Body of pancreas (tissue), 4 donors: ENCODE data around the gene KNCN. TPM values are rescaled to one million over a fixed set of nuclear protein-coding genes. Genes with fewer than 3 reads are reported as not detected.

Experiments
- ATAC-seq: fragments of 150-250 bp; one replicate; pipeline ENCODE4 v1.9.1; 2016
- DNase-seq, 4 donors: peaks; one replicate each; pipeline ENCODE4 v3.0.0-alpha.2; 2019
- H3K27ac ChIP-seq, 4 donors: fragments of 200-600 bp; sonication (generic); 1 replicate in 3 of 4; 2 replicates in 1 of 4; pipeline versions ENCODE4 v1.5.1 to v1.6.1; 2016 to 2019; ENCODE audit warnings: mild to moderate bottlenecking in 1 of 4, mixed read lengths in 1 of 4, moderate library complexity in 1 of 4
- H3K27me3 ChIP-seq, 2 donors: fragments of 200-600 bp; sonication (generic); one replicate each; pipeline ENCODE4 v1.6.0; 2016; ENCODE audit warnings: mild to moderate bottlenecking in 1 of 2
- H3K36me3 ChIP-seq, 2 donors: fragments of 200-600 bp; sonication (generic); replicated peaks in 1 of 2; 2 replicates each; pipeline ENCODE4 v1.5.1; 2016; ENCODE audit warnings: low read depth in 2 of 2; ENCODE audit not compliant: insufficient read depth in 1 of 2
- H3K4me1 ChIP-seq: fragments of 200-600 bp; sonication (generic); one replicate; pipeline ENCODE4 v1.6.0; 2016
- H3K4me3 ChIP-seq, 2 donors: fragments of 200-600 bp; sonication (generic); 1 replicate in 1 of 2; 2 replicates in 1 of 2; pipeline ENCODE4 v1.5.1; 2016 to 2019
- H3K9me3 ChIP-seq, 3 donors: fragments of 200-600 bp; sonication (generic); 1 replicate in 2 of 3; 2 replicates in 1 of 3; pipeline ENCODE4 v1.5.1; 2016
- CTCF ChIP-seq, 7 experiments: fragments of 450-650 bp in 4 of 7; fragments of 200-600 bp in 3 of 7; sonication (generic) in 3 of 7; IDR thresholded peaks; one replicate each; pipeline ENCODE4 v1.5.1; 2016 to 2019; ENCODE audit warnings: antibody characterized with exemption in 7 of 7
- POLR2A ChIP-seq, 3 donors: fragments of 450-650 bp; IDR thresholded peaks; one replicate each; pipeline ENCODE4 v1.6.1; 2016; ENCODE audit warnings: antibody characterized with exemption in 3 of 3, mild to moderate bottlenecking in 2 of 3
- WGBS, 2 donors: methylation state at CpG; one replicate each; pipeline ENCODE4 v1.1.5; 2017; 5-methylcytosine and 5-hydroxymethylcytosine counted together
- intact Hi-C: fragments of 100-400 bp; cut with DNase I; formaldehyde crosslinking; loops from one replicate; pipeline ENCODE4 v1.15.1; 2023
- total RNA-seq, 2 donors: library from RNA; depleted of rRNA; stranded (reverse); fragments of >200 nt; gene quantifications; one replicate each; pipeline ENCODE4 v1.1.0, GENCODE V29; 2016

KNCN gene
- total RNA-seq, 2 donors from 2014 or later = not detected

- Histone ChIP-seq H3K9me3 (no peaks in the 10 kb centered on the region), H3K27me3 (no peaks in the 10 kb centered on the region), H3K36me3 (no peaks in the 10 kb centered on the region), H3K27ac (no peak overlapping the region), H3K4me3 (no peak overlapping the region), H3K4me1 (no peaks in the 10 kb centered on the region)
- no peak for ATAC-seq
- DNase-seq = no peak
- intact Hi-C loops = no loop called here
- no peak for TF ChIP-seq CTCF (IDR thresholded peaks at IDR 0.05)
- TF ChIP-seq POLR2A (IDR thresholded peaks at IDR 0.05) = no peak
- 67 to 73% methylated on average over 1 to 5 of the region's 5 CpGs for WGBS, 2 donors
These were observed 42.7 kb downstream of the KNCN start for GRCh38 chr1:46508757-46509156.

GRCh38 chr1:46506470-46507219 is 44.8 kb downstream of the KNCN start:
- Histone ChIP-seq H3K9me3 (no peaks in the 10 kb centered on the region), H3K27ac (no peak overlapping the region), H3K27me3 (no peaks in the 10 kb centered on the region), H3K4me3 (no peak overlapping the region), H3K4me1 (no peaks in the 10 kb centered on the region), H3K36me3 (no peaks in the 10 kb centered on the region)
- 73 to 75% methylated on average over 9 to 15 of the region's 17 CpGs for WGBS, 2 donors
- intact Hi-C loops = no loop called here
- no peak for DNase-seq
- TF ChIP-seq CTCF (IDR thresholded peaks at IDR 0.05) = no peak
- TF ChIP-seq POLR2A (IDR thresholded peaks at IDR 0.05) = no peak
- no peak for ATAC-seq

- Histone ChIP-seq H3K36me3 (no peaks in the 10 kb centered on the region), H3K4me1 (no peaks in the 10 kb centered on the region), H3K4me3 (no peak overlapping the region), H3K27me3 (no peaks in the 10 kb centered on the region), H3K9me3 (no peaks in the 10 kb centered on the region), H3K27ac (no peak overlapping the region)
- intact Hi-C loops = no loop called here
- TF ChIP-seq POLR2A (IDR thresholded peaks at IDR 0.05) (no peak), CTCF (IDR thresholded peaks at IDR 0.05) (no peak)
- 68 to 81% methylated on average over 4 of the region's 4 CpGs for WGBS, 2 donors
- DNase-seq (no peak), ATAC-seq (no peak)
These were observed 48.0 kb downstream of the KNCN start for GRCh38 chr1:46503421-46503820.

GRCh38 chr1:46501528-46501927 is 49.9 kb downstream of the KNCN start:
- Histone ChIP-seq H3K27me3 (no peaks in the 10 kb centered on the region), H3K36me3 (no peaks in the 10 kb centered on the region), H3K4me3 (no peak overlapping the region), H3K9me3 (no peaks in the 10 kb centered on the region), H3K4me1 (no peaks in the 10 kb centered on the region), H3K27ac (no peak overlapping the region)
- TF ChIP-seq POLR2A (IDR thresholded peaks at IDR 0.05) (no peak), CTCF (IDR thresholded peaks at IDR 0.05) (no peak)
- DNase-seq (no peak), ATAC-seq (no peak)
- 90% methylated on average over 3 of the region's 3 CpGs for WGBS, 2 donors
- intact Hi-C loops = no loop called here

GRCh38 chr1:46497665-46498064 is 53.8 kb downstream of the KNCN start:
- 71 to 84% methylated on average over 19 of the region's 19 CpGs for WGBS, 2 donors
- H3K27ac ChIP-seq = no peak overlapping the region
- ATAC-seq = no peak
- H3K27me3 ChIP-seq = peaks cover 0 to 2% of the 10 kb centered on the region in 2 donors
- TF ChIP-seq CTCF (IDR thresholded peaks at IDR 0.05) (no peak), POLR2A (IDR thresholded peaks at IDR 0.05) (no peak)
- H3K4me1 ChIP-seq = no peaks in the 10 kb centered on the region
- H3K36me3 ChIP-seq = no peaks in the 10 kb centered on the region
- H3K9me3 ChIP-seq = no peaks in the 10 kb centered on the region
- H3K4me3 ChIP-seq = no peak overlapping the region
- intact Hi-C loops = no loop called here
- DNase-seq = no peak
